ENCODE data around the gene GARNL3. TPM values are rescaled to one million over a fixed set of nuclear protein-coding genes. Genes with fewer than 3 reads are reported as not detected.

Gene GARNL3
- polyA plus RNA-seq, 1 experiment, result 2.2 TPM

GRCh38 chr9:127390248-127390545 is 125.6 kb downstream of the GARNL3 start:
- TF ChIP-seq CTCF (IDR thresholded peaks at IDR 0.05; ENCODE audit: insufficient read depth, low read depth, low read length), result no peak
- Histone ChIP-seq H3K4me3 (ENCODE audit: low read depth, low read length) (no peak overlapping the region), H3K36me3 (ENCODE audit: control insufficient read depth, insufficient read depth, low read length) (no peaks in the 10 kb centered on the region), H3K27me3 (ENCODE audit: control insufficient read depth, insufficient read depth, low read length) (peaks cover 2% of the 10 kb centered on the region)
- no peak for DNase-seq (ENCODE audit: low read depth)
- ChIA-PET POLR2A (no interaction called here), CTCF (no interaction called here)

- ChIA-PET POLR2A (no interaction called here), CTCF (no interaction called here)
- no peak for TF ChIP-seq CTCF (IDR thresholded peaks at IDR 0.05; ENCODE audit: insufficient read depth, low read depth, low read length)
- Histone ChIP-seq H3K4me3 (ENCODE audit: low read depth, low read length) (no peak overlapping the region), H3K36me3 (ENCODE audit: control insufficient read depth, insufficient read depth, low read length) (no peaks in the 10 kb centered on the region), H3K27me3 (ENCODE audit: control insufficient read depth, insufficient read depth, low read length) (peaks cover 3% of the 10 kb centered on the region)
- DNase-seq (ENCODE audit: low read depth), result no peak
These were observed 126.0 kb downstream of the GARNL3 start for GRCh38 chr9:127390563-127390962.

GRCh38 chr9:127392166-127392565 is 127.6 kb downstream of the GARNL3 start:
- POLR2A ChIA-PET, result no interaction called here
- DNase-seq (ENCODE audit: low read depth), result no peak
- TF ChIP-seq CTCF (IDR thresholded peaks at IDR 0.05; ENCODE audit: insufficient read depth, low read depth, low read length), result no peak
- H3K36me3 ChIP-seq (ENCODE audit: control insufficient read depth, insufficient read depth, low read length), result no peaks in the 10 kb centered on the region
- CTCF ChIA-PET, result interaction anchor here (1.0 to 1.4 kb wide), 3 partner anchors 11 to 81 kb away, joined by 3 to 5 read pairs (median 3); no protein-coding TSS in a partner anchor
- no peak overlapping the region for H3K4me3 ChIP-seq (ENCODE audit: low read depth, low read length)
- peaks cover 3% of the 10 kb centered on the region for H3K27me3 ChIP-seq (ENCODE audit: control insufficient read depth, insufficient read depth, low read length)

- no peak for DNase-seq (ENCODE audit: low read depth)
- no peaks in the 10 kb centered on the region for H3K36me3 ChIP-seq (ENCODE audit: control insufficient read depth, insufficient read depth, low read length)
- POLR2A ChIA-PET, result no interaction called here
- no peak overlapping the region for H3K4me3 ChIP-seq (ENCODE audit: low read depth, low read length)
- no peak for TF ChIP-seq CTCF (IDR thresholded peaks at IDR 0.05; ENCODE audit: insufficient read depth, low read depth, low read length)
- CTCF ChIA-PET, result interaction anchor here (1.0 to 1.4 kb wide), 3 partner anchors 11 to 81 kb away, joined by 3 to 5 read pairs (median 3); no protein-coding TSS in a partner anchor
- peaks cover 3% of the 10 kb centered on the region for H3K27me3 ChIP-seq (ENCODE audit: control insufficient read depth, insufficient read depth, low read length)
These were observed 128.4 kb downstream of the GARNL3 start for GRCh38 chr9:127392976-127393375.

- ChIA-PET POLR2A (no interaction called here), CTCF (interaction anchor here (0.7 to 1.4 kb wide), 4 partner anchors 16 to 182 kb away, joined by 3 read pairs; no protein-coding TSS in a partner anchor)
- Histone ChIP-seq H3K36me3 (ENCODE audit: control insufficient read depth, insufficient read depth, low read length) (no peaks in the 10 kb centered on the region), H3K4me3 (ENCODE audit: low read depth, low read length) (no peak overlapping the region), H3K27me3 (ENCODE audit: control insufficient read depth, insufficient read depth, low read length) (peaks cover 3% of the 10 kb centered on the region)
- DNase-seq (ENCODE audit: low read depth), result no peak
- no peak; the same call in 1 of the 2 replicates for TF ChIP-seq CTCF (IDR thresholded peaks at IDR 0.05; ENCODE audit: insufficient read depth, low read depth, low read length)
These were observed 129.1 kb downstream of the GARNL3 start for GRCh38 chr9:127393645-127394044.

All from BJ (cell line).